Smooth muscle cell (in vitro differentiated cells): ENCODE results near the gene DNHD1. TPM values are rescaled to one million over a fixed set of nuclear protein-coding genes. Genes with fewer than 3 reads are reported as not detected.

Experiments used
- DNase-seq: peaks from one replicate; lab custom pipeline; 2025; ENCODE audit not compliant: unreplicated experiment; lab: John Stamatoyannopoulos, UW
- H2AFZ ChIP-seq: fragments of 200-600 bp; sonication (generic); 2 replicates; pipeline ENCODE4 v1.6.0; 2016; ENCODE audit warnings: antibody characterized with exemption, low read depth, mild to moderate bottlenecking
- H3F3A ChIP-seq: fragments of 200-600 bp; sonication (generic); 2 replicates; pipeline ENCODE4 v1.6.0; 2017; ENCODE audit warnings: antibody characterized with exemption, low read depth
- H3K27ac ChIP-seq: fragments of 200-600 bp; sonication (generic); 2 replicates; pipeline ENCODE4 v1.5.1; 2016; ENCODE audit warnings: low read depth, mild to moderate bottlenecking
- H3K27me3 ChIP-seq: fragments of 200-600 bp; sonication (generic); 2 replicates; pipeline ENCODE4 v1.6.1; 2016; ENCODE audit warnings: low read depth, mild to moderate bottlenecking
- H3K36me3 ChIP-seq: fragments of 200-600 bp; sonication (generic); 2 replicates; pipeline ENCODE4 v1.5.1; 2016; ENCODE audit warnings: low read depth
- H3K4me1 ChIP-seq: fragments of 200-600 bp; sonication (generic); 2 replicates; pipeline ENCODE4 v1.5.1; 2016; ENCODE audit warnings: low read depth
- H3K4me2 ChIP-seq: fragments of 200-600 bp; sonication (generic); 2 replicates; pipeline ENCODE4 v1.6.0; 2016; ENCODE audit warnings: mild to moderate bottlenecking
- H3K4me3 ChIP-seq: fragments of 200-600 bp; sonication (generic); 2 replicates; pipeline ENCODE4 v1.5.1; 2016; ENCODE audit warnings: mild to moderate bottlenecking
- H3K79me2 ChIP-seq: fragments of 200-600 bp; sonication (generic); 2 replicates; pipeline ENCODE4 v1.6.0; 2016; ENCODE audit warnings: low read depth, mild to moderate bottlenecking
- H3K9ac ChIP-seq: fragments of 200-600 bp; sonication (generic); 2 replicates; pipeline ENCODE4 v1.6.0; 2016; ENCODE audit warnings: low read depth
- H3K9me3 ChIP-seq: fragments of 200-600 bp; sonication (generic); replicated peaks from 2 replicates; pipeline ENCODE4 v1.5.1; 2016; ENCODE audit warnings: low read depth
- H4K20me1 ChIP-seq: fragments of 200-600 bp; sonication (generic); 2 replicates; pipeline ENCODE4 v1.6.0; 2016; ENCODE audit warnings: low read depth
- WGBS: methylation state at CpG from one replicate; pipeline ENCODE4 v1.1.7; 2016; ENCODE audit warnings: low lambda C conversion rate; 5-methylcytosine and 5-hydroxymethylcytosine counted together
- polyA plus RNA-seq: library from polyadenylated mRNA; unstranded; fragments of >200 nt; fragmentation: Nextera tagmentation; extraction: Ambion mirVana; gene quantifications from 2 replicates; pipeline ENCODE4 v1.2.1, GENCODE V29; 2016
- total RNA-seq: library from RNA; depleted of rRNA; stranded (reverse); fragments of >200 nt; gene quantifications from 2 replicates; pipeline ENCODE4 v1.2.3, GENCODE V29; 2014
- TF ChIP-seq, protein P1 (sequence below): fragments of 200-600 bp; sonication (generic); IDR thresholded peaks from 2 replicates; pipeline ENCODE4 v1.5.1; 2017; ENCODE audit warnings: borderline replicate concordance, mild to moderate bottlenecking, antibody characterized with exemption; ENCODE audit not compliant: insufficient read depth, poor library complexity, severe bottlenecking

Gene DNHD1
- total and polyA plus RNA-seq, 2 experiments from 2014 or later: 5.5 to 9.1 TPM

DNA sequence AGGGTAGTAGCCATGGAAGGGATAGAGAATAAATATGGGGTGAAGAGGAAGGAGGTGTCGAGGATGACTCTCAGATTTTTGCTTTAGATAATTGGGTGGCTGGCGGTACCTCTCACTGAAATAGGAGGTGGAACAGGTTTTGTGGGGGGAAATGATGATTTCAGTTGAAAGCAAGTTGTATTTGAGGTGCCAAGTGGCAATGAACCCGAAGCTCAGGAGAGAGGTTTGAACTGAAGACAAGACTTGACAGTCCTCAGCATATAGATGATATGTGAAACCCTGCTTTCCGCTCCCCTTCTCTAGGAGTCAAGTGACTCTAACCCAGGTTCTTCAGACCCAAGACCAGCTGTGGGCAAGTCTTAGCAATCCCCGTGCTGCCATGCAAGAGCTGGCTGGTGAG lies 72.6 kb downstream of the DNHD1 start:
- H3K79me2 ChIP-seq: no peaks in the 10 kb centered on the region
- no peak for DNase-seq
- TF ChIP-seq, protein P1, sequence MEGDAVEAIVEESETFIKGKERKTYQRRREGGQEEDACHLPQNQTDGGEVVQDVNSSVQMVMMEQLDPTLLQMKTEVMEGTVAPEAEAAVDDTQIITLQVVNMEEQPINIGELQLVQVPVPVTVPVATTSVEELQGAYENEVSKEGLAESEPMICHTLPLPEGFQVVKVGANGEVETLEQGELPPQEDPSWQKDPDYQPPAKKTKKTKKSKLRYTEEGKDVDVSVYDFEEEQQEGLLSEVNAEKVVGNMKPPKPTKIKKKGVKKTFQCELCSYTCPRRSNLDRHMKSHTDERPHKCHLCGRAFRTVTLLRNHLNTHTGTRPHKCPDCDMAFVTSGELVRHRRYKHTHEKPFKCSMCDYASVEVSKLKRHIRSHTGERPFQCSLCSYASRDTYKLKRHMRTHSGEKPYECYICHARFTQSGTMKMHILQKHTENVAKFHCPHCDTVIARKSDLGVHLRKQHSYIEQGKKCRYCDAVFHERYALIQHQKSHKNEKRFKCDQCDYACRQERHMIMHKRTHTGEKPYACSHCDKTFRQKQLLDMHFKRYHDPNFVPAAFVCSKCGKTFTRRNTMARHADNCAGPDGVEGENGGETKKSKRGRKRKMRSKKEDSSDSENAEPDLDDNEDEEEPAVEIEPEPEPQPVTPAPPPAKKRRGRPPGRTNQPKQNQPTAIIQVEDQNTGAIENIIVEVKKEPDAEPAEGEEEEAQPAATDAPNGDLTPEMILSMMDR: no peak
- H3K36me3 ChIP-seq: no peaks in the 10 kb centered on the region
- no peaks in the 10 kb centered on the region for H4K20me1 ChIP-seq
- H3F3A ChIP-seq: no peaks in the 10 kb centered on the region
- H2AFZ ChIP-seq: no peak overlapping the region
- no peak overlapping the region for H3K4me3 ChIP-seq
- no peak overlapping the region for H3K4me2 ChIP-seq
- H3K27ac ChIP-seq: no peak overlapping the region
- 95% methylated on average over 5 of the region's 5 CpGs for WGBS
- H3K9ac ChIP-seq: no peak overlapping the region
- no peaks in the 10 kb centered on the region for H3K27me3 ChIP-seq
- no peaks in the 10 kb centered on the region for H3K9me3 ChIP-seq
- no peaks in the 10 kb centered on the region for H3K4me1 ChIP-seq

DNA sequence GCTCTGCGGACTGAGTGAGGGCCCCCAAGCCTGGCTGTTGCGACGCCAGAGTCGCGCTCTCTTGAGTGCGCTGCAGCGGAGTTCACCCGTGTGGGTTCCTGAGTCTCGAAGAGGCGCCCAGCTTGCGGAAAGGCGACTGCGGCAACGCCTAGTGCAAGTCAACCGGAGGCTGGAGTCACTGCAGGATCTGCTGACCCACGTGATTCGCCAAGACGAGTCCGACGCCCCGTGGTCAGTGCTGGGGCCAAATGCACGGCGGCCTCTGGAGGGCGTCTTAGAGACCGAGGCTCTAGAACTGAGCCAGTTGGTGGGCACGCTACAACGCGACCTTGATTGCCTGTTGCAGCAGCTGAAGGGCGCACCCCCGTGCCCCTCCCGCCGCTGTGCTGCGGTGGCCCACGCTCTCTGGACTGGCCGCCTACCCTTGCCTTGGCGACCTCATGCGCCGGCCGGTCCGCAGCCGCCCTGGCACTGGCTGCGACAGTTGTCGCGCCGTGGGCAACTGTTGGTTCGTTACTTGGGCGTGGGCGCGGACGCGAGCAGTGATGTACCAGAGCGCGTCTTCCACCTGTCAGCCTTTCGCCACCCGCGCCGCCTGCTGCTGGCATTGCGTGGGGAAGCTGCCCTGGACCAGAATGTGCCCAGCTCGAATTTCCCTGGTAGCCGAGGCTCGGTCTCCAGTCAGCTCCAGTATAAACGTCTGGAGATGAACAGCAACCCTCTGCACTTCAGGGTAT lies 73.8 kb downstream of the DNHD1 start:
- Histone ChIP-seq H3K9me3 (no peaks in the 10 kb centered on the region), H3K4me3 (no peak overlapping the region), H3F3A (no peaks in the 10 kb centered on the region), H3K27ac (no peak overlapping the region), H3K4me1 (no peaks in the 10 kb centered on the region), H2AFZ (no peak overlapping the region), H3K9ac (no peak overlapping the region), H3K36me3 (no peaks in the 10 kb centered on the region), H3K27me3 (no peaks in the 10 kb centered on the region), H4K20me1 (no peaks in the 10 kb centered on the region), H3K79me2 (no peaks in the 10 kb centered on the region), H3K4me2 (no peak overlapping the region)
- DNase-seq: no peak
- TF ChIP-seq, protein P1: no peak
- 95% methylated on average over 55 of the region's 62 CpGs for WGBS

DNA sequence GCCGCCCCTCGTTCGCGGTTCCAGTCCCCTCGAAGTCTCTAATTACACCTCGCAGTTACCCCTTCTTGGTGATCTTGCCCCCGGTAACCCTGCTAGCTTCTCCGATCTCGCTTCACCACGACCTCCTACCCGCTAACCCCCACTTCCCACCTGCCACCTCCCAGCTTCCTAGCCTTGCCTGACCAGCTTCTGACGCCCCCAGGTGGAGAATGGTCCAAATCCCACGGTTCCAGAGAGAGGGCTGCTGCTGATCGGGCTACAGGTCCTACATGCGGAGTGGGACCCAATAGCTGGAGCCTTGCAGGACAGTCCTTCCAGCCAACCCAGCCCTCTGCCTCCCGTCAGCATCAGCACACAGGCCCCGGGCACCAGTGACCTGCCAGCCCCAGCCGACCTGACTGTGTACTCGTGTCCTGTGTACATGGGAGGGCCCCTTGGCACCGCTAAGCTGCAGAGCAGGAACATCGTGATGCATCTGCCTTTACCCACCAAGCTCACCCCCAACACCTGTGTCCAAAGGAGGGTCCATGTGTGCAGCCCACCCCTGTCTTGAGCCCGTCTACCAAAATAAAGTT lies 74.4 kb downstream of the DNHD1 start:
- H2AFZ ChIP-seq: no peak overlapping the region
- H3K36me3 ChIP-seq: no peaks in the 10 kb centered on the region

More for the DNA sequence above, 74.4 kb downstream of the DNHD1 start:
- DNase-seq: no peak
- no peaks in the 10 kb centered on the region for H3K79me2 ChIP-seq
- no peak overlapping the region for H3K4me2 ChIP-seq
- no peaks in the 10 kb centered on the region for H3K4me1 ChIP-seq
- TF ChIP-seq, protein P1: no peak
- 96% methylated on average over 22 of the region's 22 CpGs for WGBS
- H3K27ac ChIP-seq: no peak overlapping the region
- no peaks in the 10 kb centered on the region for H3K27me3 ChIP-seq
- H3F3A ChIP-seq: no peaks in the 10 kb centered on the region
- H3K9me3 ChIP-seq: no peaks in the 10 kb centered on the region
- no peak overlapping the region for H3K4me3 ChIP-seq
- no peak overlapping the region for H3K9ac ChIP-seq
- H4K20me1 ChIP-seq: no peaks in the 10 kb centered on the region
